GM08714 (cell line): ENCODE results near the gene SP1.
A peak's percentile ranks its signal among the peaks of the same experiment; 100 is the strongest.
"Not testable (repeated sequence)": the region's sequence is repeated elsewhere in the genome, so short reads cannot be mapped to it uniquely, and the experiment has no call there.

Source experiments
- H3K4me3 ChIP-seq: fragments of 200-500 bp; sonication (Bioruptor generic); 2 replicates; pipeline ENCODE4 v1.5.1; 2014; ENCODE audit warnings: mild to moderate bottlenecking, low read length, inconsistent platforms
- ZNF274 ChIP-seq: IDR thresholded peaks from 2 replicates; pipeline ENCODE4 v1.6.1; 2012; ENCODE audit warnings: mild to moderate bottlenecking, low read depth, low read length

Gene SP1

GRCh38 chr12:53380104-53380793, at the start of gene SP1:
SP1 (plus strand) TSS chr12:53380176; CDS start chr12:53380292, 116 bp downstream.
- H3K4me3 ChIP-seq, result peak within 1 kb of the TSS; percentile 81
- TF ChIP-seq ZNF274, result no peak

- no peak for TF ChIP-seq ZNF274
Measured at GRCh38 chr12:53330671-53331070, 49.3 kb upstream of the SP1 start.

GRCh38 chr12:53332339-53332738, 47.6 kb upstream of the SP1 start:
- not testable (repeated sequence) for H3K4me3 ChIP-seq

More at GRCh38 chr12:53330671-53331070, 49.3 kb upstream of the SP1 start:
- no peak overlapping the region for H3K4me3 ChIP-seq

GRCh38 chr12:53332744-53333143, 47.2 kb upstream of the SP1 start:
- H3K4me3 ChIP-seq, result no peak overlapping the region
- TF ChIP-seq ZNF274, result no peak

- H3K4me3 ChIP-seq, result no peak overlapping the region
- no peak for TF ChIP-seq ZNF274
Measured at GRCh38 chr12:53333289-53333688, 46.7 kb upstream of the SP1 start.

GRCh38 chr12:53333845-53334244, 46.1 kb upstream of the SP1 start:
- no peak overlapping the region for H3K4me3 ChIP-seq
- TF ChIP-seq ZNF274, result no peak

GRCh38 chr12:53334822-53335221, 45.2 kb upstream of the SP1 start:
- H3K4me3 ChIP-seq, result no peak overlapping the region
- no peak for TF ChIP-seq ZNF274

- no peak within 1 kb of the TSS for H3K4me3 ChIP-seq
- no peak for TF ChIP-seq ZNF274
Measured at GRCh38 chr12:53336181-53336681, 43.7 kb upstream of the SP1 start, which contains the start of gene SP7. SP7 (minus strand) TSS chr12:53336354; CDS start chr12:53335646, 708 bp downstream.

- no peak for TF ChIP-seq ZNF274
- H3K4me3 ChIP-seq, result no peak overlapping the region
Measured at GRCh38 chr12:53338017-53338416, 42.0 kb upstream of the SP1 start.

- no peak for TF ChIP-seq ZNF274
- no peak overlapping the region for H3K4me3 ChIP-seq
Measured at GRCh38 chr12:53338916-53339315, 41.1 kb upstream of the SP1 start.

GRCh38 chr12:53340398-53340797, 39.6 kb upstream of the SP1 start:
- H3K4me3 ChIP-seq, result no peak overlapping the region
- TF ChIP-seq ZNF274, result no peak

GRCh38 chr12:53343449-53343848, 36.5 kb upstream of the SP1 start:
- H3K4me3 ChIP-seq, result no peak overlapping the region
- no peak for TF ChIP-seq ZNF274

- H3K4me3 ChIP-seq, result no peak overlapping the region
- TF ChIP-seq ZNF274, result no peak
Measured at GRCh38 chr12:53343969-53344368, 36.0 kb upstream of the SP1 start.

- peak overlapping the region; percentile 22; the same call in 1 of the 2 replicates for H3K4me3 ChIP-seq
- TF ChIP-seq ZNF274, result no peak
Measured at GRCh38 chr12:53344487-53344823, 35.5 kb upstream of the SP1 start.

GRCh38 chr12:53344824-53345485, 35.0 kb upstream of the SP1 start:
- H3K4me3 ChIP-seq, result peak overlapping the region; percentile 40; the same call in 1 of the 2 replicates

More at GRCh38 chr12:53344824-53345485, 35.0 kb upstream of the SP1 start:
- no peak for TF ChIP-seq ZNF274
